NOMO-1 (cell line): Measurements from ENCODE around the gene GAB4.

Experiments used
- DNase-seq, 2 experiments: peaks; one replicate each; lab custom pipeline; 2025; ENCODE audit not compliant: unreplicated experiment in 2 of 2; lab: John Stamatoyannopoulos, UW

Gene GAB4

GRCh38 chr22:16988257-16988656, 19.8 kb downstream of the GAB4 start:
- no peak for DNase-seq

GRCh38 chr22:16987822-16988221, 20.2 kb downstream of the GAB4 start:
- no peak for DNase-seq

GRCh38 chr22:16975155-16975885, 32.7 kb downstream of the GAB4 start:
- DNase-seq, result no peak

DNA sequence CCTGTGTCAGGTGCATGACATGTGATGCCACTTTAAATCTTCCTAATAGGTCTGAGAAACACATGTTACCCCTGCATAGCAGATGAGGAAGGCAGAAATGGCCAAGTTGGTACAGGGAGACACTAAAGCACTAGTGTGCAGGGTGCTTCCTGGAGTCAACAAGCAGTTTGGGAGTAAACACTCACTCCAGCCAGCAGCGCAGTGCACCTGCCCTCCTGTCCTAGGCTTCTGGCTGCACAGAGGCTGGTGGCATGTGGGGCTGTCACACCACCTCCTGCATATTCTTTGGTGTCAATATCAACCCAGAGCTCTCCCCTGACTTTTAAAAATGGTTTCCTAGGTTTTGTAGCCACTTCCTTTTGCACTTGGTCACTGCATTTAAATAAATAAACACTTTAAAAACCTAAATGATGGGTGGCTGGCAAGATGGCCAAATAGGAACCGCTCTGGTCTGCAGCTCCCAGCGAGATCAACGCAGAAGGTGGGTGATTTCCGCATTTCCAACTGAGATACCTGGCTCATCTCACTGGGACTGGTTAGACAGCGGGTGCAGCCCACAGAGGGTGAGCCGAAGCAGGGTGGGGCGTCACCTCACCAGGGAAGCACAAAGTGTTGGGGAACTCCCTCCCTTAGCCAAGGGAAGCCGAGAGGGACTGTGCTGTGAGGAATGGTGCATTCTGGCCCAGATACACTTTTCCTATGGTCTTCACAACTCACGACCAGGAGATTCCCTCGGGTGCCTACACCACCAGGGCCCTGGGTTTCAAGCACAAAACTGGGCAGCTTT, 33.5 kb downstream of the GAB4 start:
- no peak for DNase-seq

- no peak for DNase-seq
Observed at GRCh38 chr22:16973591-16974297, 34.3 kb downstream of the GAB4 start.

GRCh38 chr22:16972311-16972710, 35.7 kb downstream of the GAB4 start:
- no peak for DNase-seq

DNA sequence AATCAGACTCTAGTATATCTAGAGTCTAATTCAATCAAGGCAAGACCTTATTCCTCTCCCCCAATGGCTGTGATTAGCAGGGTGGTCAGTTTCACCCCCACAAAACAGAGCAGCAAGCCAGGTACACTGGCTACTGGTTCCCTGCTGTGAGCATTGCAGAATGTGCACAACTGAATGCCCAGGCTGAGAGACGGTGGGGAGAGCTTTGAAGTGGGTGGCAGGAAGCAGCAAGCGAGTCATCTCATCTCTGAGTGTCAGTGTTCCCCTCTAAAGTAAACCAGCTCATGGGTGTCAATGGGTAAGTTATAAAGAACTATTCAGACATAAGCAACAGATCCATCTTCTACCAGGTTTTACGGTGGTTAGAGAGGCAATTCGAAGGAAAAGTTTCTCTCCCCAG, 37.6 kb downstream of the GAB4 start:
- no peak for DNase-seq

DNA sequence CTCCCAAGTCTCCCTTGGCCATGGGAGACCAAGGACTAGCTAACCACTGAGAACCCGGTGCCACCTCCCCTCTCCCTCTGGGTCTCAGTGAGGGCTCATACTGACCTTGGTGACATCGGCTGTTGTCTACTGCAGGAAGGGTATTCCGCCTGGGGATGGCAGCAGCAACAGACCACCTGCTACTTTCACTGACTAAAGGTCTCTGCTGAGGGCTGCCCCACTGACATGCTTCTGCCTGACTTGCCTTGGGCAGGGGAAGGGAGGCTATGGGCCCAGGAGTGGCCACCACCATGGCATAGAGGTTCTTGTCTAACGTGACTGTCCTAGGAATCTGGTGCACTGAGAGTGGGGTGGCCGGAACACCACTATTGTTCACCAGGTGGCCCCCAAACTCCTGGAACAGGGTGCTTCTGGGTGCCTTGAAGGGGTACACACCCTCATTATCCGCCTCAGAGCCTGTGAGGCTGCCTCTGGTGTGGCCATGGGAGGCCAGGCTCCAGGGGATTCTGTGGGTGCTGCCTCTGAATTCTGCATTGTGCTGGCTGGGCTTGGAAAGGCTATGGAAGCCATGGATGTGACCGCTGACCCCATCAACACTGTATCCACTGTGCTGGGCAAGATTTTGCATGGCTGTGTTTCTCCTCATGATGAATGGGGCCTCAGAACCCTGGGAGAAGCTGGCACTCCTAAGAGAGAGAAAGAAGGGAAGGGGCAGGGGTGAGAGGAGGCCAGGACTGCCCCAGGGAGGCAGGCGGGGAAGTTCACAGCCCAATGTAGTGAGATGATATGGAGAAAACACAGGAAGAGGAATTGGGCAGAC, 38.3 kb downstream of the GAB4 start:
- DNase-seq, result no peak

GRCh38 chr22:16968218-16968595, 39.8 kb downstream of the GAB4 start:
- no peak for DNase-seq

- no peak for DNase-seq
Observed at GRCh38 chr22:16967453-16968217, 40.4 kb downstream of the GAB4 start.

DNA sequence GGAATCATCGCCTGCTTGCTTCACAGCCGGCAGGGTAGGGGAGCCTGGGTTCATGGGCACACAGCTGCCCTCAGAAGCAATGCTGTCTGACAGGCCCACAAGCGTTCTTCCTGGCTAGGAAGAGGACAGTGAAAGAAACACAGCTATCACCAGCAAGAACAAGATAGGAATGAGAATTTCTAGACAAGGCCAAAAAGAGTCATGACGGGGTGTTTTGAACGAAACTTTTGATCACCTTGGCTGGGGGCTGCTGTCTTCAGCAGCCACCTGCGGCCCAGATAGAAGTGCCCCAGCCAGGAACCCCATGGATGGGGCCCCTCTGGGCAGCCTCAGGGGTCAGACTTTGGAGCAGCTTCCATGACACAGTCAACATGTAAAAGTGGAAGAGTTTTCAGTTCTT, 41.8 kb downstream of the GAB4 start:
- no peak for DNase-seq

DNA sequence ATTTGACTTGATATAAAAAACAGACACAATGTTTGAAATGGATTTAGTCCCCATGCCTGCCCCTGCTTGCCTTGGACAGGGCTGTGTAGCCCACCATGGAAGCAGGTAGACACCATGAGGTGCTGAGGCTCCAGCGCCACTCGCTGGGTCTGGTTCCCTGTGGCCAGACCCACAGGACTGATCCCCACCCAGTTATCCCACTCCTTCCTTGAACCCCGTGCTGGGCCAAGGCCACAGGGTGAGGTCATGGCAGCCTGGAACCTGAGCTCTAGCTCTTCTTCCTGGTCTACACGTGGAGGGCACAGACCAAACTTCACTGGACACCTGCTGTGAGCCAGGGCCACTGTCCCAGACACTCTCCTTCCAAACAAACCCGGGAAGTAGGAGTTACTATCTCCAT, 42.5 kb downstream of the GAB4 start:
- no peak for DNase-seq

GRCh38 chr22:16965083-16965482, 42.9 kb downstream of the GAB4 start:
- no peak for DNase-seq

GRCh38 chr22:16964366-16964765, 43.7 kb downstream of the GAB4 start:
- no peak for DNase-seq

DNA sequence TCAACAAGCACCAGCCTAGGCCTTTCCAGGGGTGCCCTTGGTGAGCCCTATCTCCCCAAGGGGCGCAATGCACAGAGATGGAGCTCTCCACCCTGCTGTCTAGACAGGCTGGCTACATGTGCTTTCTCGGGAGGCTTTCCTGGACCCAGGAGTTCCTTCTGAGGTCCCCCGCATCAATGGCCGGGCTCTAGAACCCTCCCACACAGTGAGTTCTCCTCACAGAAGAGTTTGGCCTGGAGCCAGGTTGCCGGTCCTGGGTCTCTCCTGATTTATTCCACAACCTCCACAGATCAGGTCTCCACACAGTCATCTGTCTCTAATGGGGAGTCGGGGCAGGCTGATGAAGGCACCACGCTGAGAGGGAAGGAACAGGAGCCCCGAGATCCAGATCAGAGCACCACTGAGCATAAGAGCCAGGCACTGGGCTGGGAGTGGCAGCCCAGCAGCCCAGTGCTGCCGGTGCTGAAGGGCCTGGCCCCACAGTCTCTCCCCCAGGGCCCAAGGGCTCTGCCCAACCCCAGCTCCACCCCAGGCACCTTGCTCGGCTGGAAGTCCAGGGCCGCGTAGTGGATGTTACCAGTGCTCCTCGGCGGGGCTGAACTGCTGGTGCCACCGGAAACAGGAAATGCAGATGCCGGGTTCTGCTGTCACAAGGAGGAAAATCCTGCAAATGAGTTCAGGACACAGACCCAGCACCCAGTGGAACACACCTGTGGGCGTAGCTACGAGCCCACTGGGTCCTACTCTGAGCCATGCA, 44.7 kb downstream of the GAB4 start:
- no peak for DNase-seq

GRCh38 chr22:16962501-16962900, 45.5 kb downstream of the GAB4 start:
- no peak for DNase-seq

DNA sequence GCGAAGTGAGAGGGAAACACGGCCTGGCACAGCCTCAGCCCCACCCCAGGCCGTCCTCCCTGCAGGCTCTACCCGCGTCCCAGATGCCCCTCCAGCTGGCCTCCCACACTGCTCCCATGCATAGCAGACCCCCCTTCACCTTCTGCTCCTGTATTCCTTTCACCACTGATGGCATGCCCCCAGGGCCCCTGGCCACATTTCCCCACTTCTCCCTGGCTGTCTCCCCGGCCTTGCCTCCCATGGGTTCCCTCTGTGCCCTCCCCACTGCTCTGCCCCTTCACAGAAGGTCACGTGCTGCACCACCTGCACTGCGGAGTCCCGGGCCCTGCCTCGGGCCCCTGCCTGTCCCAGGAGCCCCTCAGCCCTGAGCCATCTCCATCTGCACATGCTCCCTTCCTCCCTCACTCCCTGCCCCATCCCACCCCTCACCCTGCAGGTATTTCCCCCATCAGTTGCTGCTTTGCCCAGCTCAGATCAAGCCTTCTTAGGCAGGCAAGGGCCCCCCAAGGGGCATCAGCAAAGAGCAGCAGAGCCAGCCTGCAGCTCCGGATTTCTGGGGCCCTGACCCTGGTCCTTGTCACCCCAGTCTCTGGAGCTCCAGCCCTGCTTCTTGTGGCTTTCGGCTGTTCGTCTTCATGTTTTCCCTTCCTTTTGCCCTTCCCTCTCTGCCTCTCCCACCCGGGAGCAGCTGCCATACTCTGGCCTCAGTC, 46.4 kb downstream of the GAB4 start:
- no peak for DNase-seq

GRCh38 chr22:16960884-16961249, 47.2 kb downstream of the GAB4 start:
- DNase-seq, result no peak
